Tongue (tissue), 2 donors: ENCODE data around the gene CYFIP1. TPM values are rescaled to one million over a fixed set of nuclear protein-coding genes. Genes with fewer than 3 reads are reported as not detected.

Experiments
- DNase-seq: peaks from one replicate; pipeline ENCODE4 v3.0.0-alpha.2; 2015
- total RNA-seq: library from RNA; depleted of rRNA; stranded (reverse); fragments of >200 nt; gene quantifications from one replicate; pipeline ENCODE4 v1.2.3, GENCODE V29; 2014

The CYFIP1 gene
- total RNA-seq, 1 donor from 2014 or later: 92.6 TPM

- no peak for DNase-seq
Observed at GRCh38 chr15:22918056-22918455, 62.1 kb downstream of the CYFIP1 start.

GRCh38 chr15:22917556-22917955 lies 62.6 kb downstream of the CYFIP1 start:
- no peak for DNase-seq

GRCh38 chr15:22916606-22917350 lies 63.4 kb downstream of the CYFIP1 start:
- no peak for DNase-seq

GRCh38 chr15:22915866-22916515 lies 64.2 kb downstream of the CYFIP1 start:
- no peak for DNase-seq

GRCh38 chr15:22913646-22914380 lies 66.4 kb downstream of the CYFIP1 start:
- no peak for DNase-seq

GRCh38 chr15:22912256-22912655 lies 67.9 kb downstream of the CYFIP1 start:
- no peak for DNase-seq

- no peak for DNase-seq
Observed at GRCh38 chr15:22911306-22911705, 68.9 kb downstream of the CYFIP1 start.

GRCh38 chr15:22908830-22909229 lies 71.3 kb downstream of the CYFIP1 start:
- no peak for DNase-seq

- DNase-seq: no peak
Observed at GRCh38 chr15:22907161-22907950, 72.8 kb downstream of the CYFIP1 start.

GRCh38 chr15:22904736-22905135 lies 75.4 kb downstream of the CYFIP1 start:
- no peak for DNase-seq

- no peak for DNase-seq
Observed at GRCh38 chr15:22903961-22904534, 76.1 kb downstream of the CYFIP1 start.

GRCh38 chr15:22903427-22903826 lies 76.7 kb downstream of the CYFIP1 start:
- no peak for DNase-seq

GRCh38 chr15:22902981-22903380 lies 77.2 kb downstream of the CYFIP1 start:
- no peak for DNase-seq

GRCh38 chr15:22902578-22902977 lies 77.6 kb downstream of the CYFIP1 start:
- DNase-seq: no peak

GRCh38 chr15:22902046-22902445 lies 78.1 kb downstream of the CYFIP1 start:
- DNase-seq: no peak

GRCh38 chr15:22895465-22896190 lies 84.5 kb downstream of the CYFIP1 start:
- no peak for DNase-seq

GRCh38 chr15:22893881-22894280 lies 86.3 kb downstream of the CYFIP1 start:
- no peak for DNase-seq

GRCh38 chr15:22893081-22893480 lies 87.1 kb downstream of the CYFIP1 start:
- no peak for DNase-seq

GRCh38 chr15:22892333-22892732 lies 87.8 kb downstream of the CYFIP1 start:
- DNase-seq: no peak

- no peak for DNase-seq
Observed at GRCh38 chr15:22891426-22892210, 88.5 kb downstream of the CYFIP1 start.

- DNase-seq: no peak
Observed at GRCh38 chr15:22890296-22890695, 89.9 kb downstream of the CYFIP1 start.
